ENCODE results near the gene ANP32B. TPM values are rescaled to one million over a fixed set of nuclear protein-coding genes. Genes with fewer than 3 reads are reported as not detected.

Gene ANP32B
- total RNA-seq, 2 experiments from 2014 or later, result 352 to 358 TPM

- no peak overlapping the region for H3K4me3 Mint-ChIP-seq
- peaks cover 6% of the 10 kb centered on the region for H3K27me3 Mint-ChIP-seq
- ChIA-PET POLR2A (no interaction called here), CTCF (interaction anchor here (1.5 to 9.2 kb wide), 2 partner anchors 18 to 116 kb away, joined by 4 to 99 read pairs; partner anchors contain the start of genes NANS and TRMO)
- no peaks in the 10 kb centered on the region for H3K9me3 Mint-ChIP-seq
- DNase-seq, result no peak
- no peak overlapping the region for H3K27ac Mint-ChIP-seq
- no peaks in the 10 kb centered on the region for H3K36me3 Mint-ChIP-seq
- peaks cover 8% of the 10 kb centered on the region for H3K4me1 Mint-ChIP-seq (ENCODE audit: low read depth)
- intact Hi-C loops (cut with micrococcal nuclease), result loop anchor here (10.0 kb wide), 1 partner anchor 334 kb away; no protein-coding TSS in a partner anchor
These were observed 55.8 kb downstream of the ANP32B start for GRCh38 chr9:98038958-98039357.

GRCh38 chr9:98039607-98040017 is 56.5 kb downstream of the ANP32B start:
- Mint-ChIP-seq H3K9me3 (no peaks in the 10 kb centered on the region), H3K36me3 (no peaks in the 10 kb centered on the region), H3K4me1 (ENCODE audit: low read depth) (peaks cover 5% of the 10 kb centered on the region), H3K27ac (no peak overlapping the region), H3K4me3 (no peak overlapping the region), H3K27me3 (peaks cover 6% of the 10 kb centered on the region)
- no peak for DNase-seq
- ChIA-PET CTCF (interaction anchor here (1.5 to 9.2 kb wide), 2 partner anchors 17 to 116 kb away, joined by 4 to 99 read pairs; partner anchors contain the start of genes NANS and TRMO), POLR2A (no interaction called here)
- intact Hi-C loops (cut with micrococcal nuclease), result loop anchor here (10.0 kb wide), 1 partner anchor 335 kb away; no protein-coding TSS in a partner anchor

- ChIA-PET POLR2A (no interaction called here), CTCF (interaction anchor here (9.2 kb wide), 1 partner anchor 117 kb away, joined by 99 read pairs; the partner anchor contains the start of gene TRMO)
These were observed 57.1 kb downstream of the ANP32B start for GRCh38 chr9:98040212-98040611.

GRCh38 chr9:98043915-98044314 is 60.8 kb downstream of the ANP32B start:
- ChIA-PET CTCF (interaction anchor here (0.6 to 6.0 kb wide), 2 partner anchors 10 to 151 kb away, joined by 4 to 40 read pairs; no protein-coding TSS in a partner anchor), POLR2A (no interaction called here)
- no peaks in the 10 kb centered on the region for H3K9me3 Mint-ChIP-seq
- peaks cover 19% of the 10 kb centered on the region for H3K4me1 Mint-ChIP-seq (ENCODE audit: low read depth)
- no peak for DNase-seq
- no peak overlapping the region for H3K4me3 Mint-ChIP-seq
- no peak overlapping the region for H3K27ac Mint-ChIP-seq
- H3K27me3 Mint-ChIP-seq, result peaks cover 5% of the 10 kb centered on the region
- H3K36me3 Mint-ChIP-seq, result peaks cover 26% of the 10 kb centered on the region
- intact Hi-C loops (cut with micrococcal nuclease), result no loop called here

More at GRCh38 chr9:98040212-98040611, 57.1 kb downstream of the ANP32B start:
- intact Hi-C loops (cut with micrococcal nuclease), result no loop called here
- Mint-ChIP-seq H3K4me1 (ENCODE audit: low read depth) (peaks cover 4% of the 10 kb centered on the region), H3K9me3 (no peaks in the 10 kb centered on the region), H3K27me3 (peaks cover 5% of the 10 kb centered on the region), H3K27ac (no peak overlapping the region), H3K4me3 (no peak overlapping the region), H3K36me3 (peaks cover 3% of the 10 kb centered on the region)
- DNase-seq, result no peak

GRCh38 chr9:98045234-98046179 is 62.4 kb downstream of the ANP32B start:
- peak overlapping the region; percentile 84 for H3K4me3 Mint-ChIP-seq
- peak overlapping the region; percentile 83 for H3K27ac Mint-ChIP-seq
- ChIA-PET POLR2A (interaction anchor here (0.8 to 4.0 kb wide), 4 partner anchors 12 to 211 kb away, joined by 3 to 36 read pairs (median 10); partner anchors contain the start of genes ANP32B and NANS), CTCF (interaction anchor here (0.7 to 6.0 kb wide), 10 partner anchors 9 to 973 kb away, joined by 3 to 40 read pairs (median 4); partner anchors contain the start of genes NANS and TRMO)
- peaks cover 26% of the 10 kb centered on the region for H3K36me3 Mint-ChIP-seq
- no peaks in the 10 kb centered on the region for H3K9me3 Mint-ChIP-seq
- no peaks in the 10 kb centered on the region for H3K27me3 Mint-ChIP-seq
- DNase-seq, result peak; percentile 44
- peaks cover 24% of the 10 kb centered on the region for H3K4me1 Mint-ChIP-seq (ENCODE audit: low read depth)
- intact Hi-C loops (cut with micrococcal nuclease), result loop anchor here (1.0 kb wide), 1 partner anchor 12 kb away; no protein-coding TSS in a partner anchor

GRCh38 chr9:98046180-98046543 is 63.0 kb downstream of the ANP32B start:
- Mint-ChIP-seq H3K27me3 (no peaks in the 10 kb centered on the region), H3K27ac (peak overlapping the region; percentile 83), H3K36me3 (peaks cover 26% of the 10 kb centered on the region), H3K4me3 (peak overlapping the region; percentile 84), H3K4me1 (ENCODE audit: low read depth) (peaks cover 24% of the 10 kb centered on the region), H3K9me3 (no peaks in the 10 kb centered on the region)
- intact Hi-C loops (cut with micrococcal nuclease), result no loop called here
- DNase-seq, result no peak
- POLR2A ChIA-PET, result interaction anchor here (2.0 to 4.0 kb wide), 2 partner anchors 11 to 63 kb away, joined by 11 to 36 read pairs; partner anchors contain the start of genes ANP32B and NANS
- CTCF ChIA-PET, result interaction anchor here (2.6 to 6.0 kb wide), 2 partner anchors 11 to 12 kb away, joined by 15 to 40 read pairs; partner anchors contain the start of gene NANS

- Mint-ChIP-seq H3K27ac (no peak overlapping the region), H3K36me3 (peaks cover 26% of the 10 kb centered on the region), H3K27me3 (no peaks in the 10 kb centered on the region), H3K4me1 (ENCODE audit: low read depth) (peaks cover 24% of the 10 kb centered on the region), H3K9me3 (no peaks in the 10 kb centered on the region), H3K4me3 (peak overlapping the region; percentile 37)
- CTCF ChIA-PET, result interaction anchor here (1.5 to 6.0 kb wide), 2 partner anchors 13 to 60 kb away, joined by 3 to 40 read pairs; no protein-coding TSS in a partner anchor
- POLR2A ChIA-PET, result interaction anchor here (4.0 kb wide), 1 partner anchor 10 kb away, joined by 36 read pairs; the partner anchor contains the start of gene NANS
- intact Hi-C loops (cut with micrococcal nuclease), result no loop called here
- no peak for DNase-seq
These were observed 63.9 kb downstream of the ANP32B start for GRCh38 chr9:98047002-98047401.

- ChIA-PET CTCF (no interaction called here), POLR2A (no interaction called here)
- Mint-ChIP-seq H3K27ac (no peak overlapping the region), H3K4me1 (ENCODE audit: low read depth) (peaks cover 24% of the 10 kb centered on the region), H3K36me3 (peaks cover 26% of the 10 kb centered on the region), H3K9me3 (no peaks in the 10 kb centered on the region), H3K4me3 (no peak overlapping the region), H3K27me3 (no peaks in the 10 kb centered on the region)
- intact Hi-C loops (cut with micrococcal nuclease), result no loop called here
- no peak for DNase-seq
These were observed 66.3 kb downstream of the ANP32B start for GRCh38 chr9:98049288-98050072.

GRCh38 chr9:98050351-98050750 is 67.2 kb downstream of the ANP32B start:
- Mint-ChIP-seq H3K36me3 (peaks cover 23% of the 10 kb centered on the region), H3K27ac (no peak overlapping the region), H3K4me3 (no peak overlapping the region), H3K27me3 (no peaks in the 10 kb centered on the region), H3K9me3 (no peaks in the 10 kb centered on the region), H3K4me1 (ENCODE audit: low read depth) (peaks cover 19% of the 10 kb centered on the region)
- ChIA-PET POLR2A (no interaction called here), CTCF (no interaction called here)
- no peak for DNase-seq
- intact Hi-C loops (cut with micrococcal nuclease), result no loop called here

- no peak for DNase-seq
- ChIA-PET CTCF (interaction anchor here (0.6 to 1.9 kb wide), 5 partner anchors 9 to 201 kb away, joined by 3 to 7 read pairs (median 6); partner anchors contain the start of gene TBC1D2), POLR2A (interaction anchor here (0.7 kb wide), 1 partner anchor 11 kb away, joined by 3 read pairs; no protein-coding TSS in a partner anchor)
- no peak overlapping the region for H3K27ac Mint-ChIP-seq
- H3K9me3 Mint-ChIP-seq, result no peaks in the 10 kb centered on the region
- peaks cover 19% of the 10 kb centered on the region for H3K4me1 Mint-ChIP-seq (ENCODE audit: low read depth)
- H3K27me3 Mint-ChIP-seq, result no peaks in the 10 kb centered on the region
- no peaks in the 10 kb centered on the region for H3K36me3 Mint-ChIP-seq
- H3K4me3 Mint-ChIP-seq, result no peak overlapping the region
- intact Hi-C loops (cut with micrococcal nuclease), result no loop called here
These were observed 71.3 kb downstream of the ANP32B start for GRCh38 chr9:98054376-98054951.
